Mesodermal cell (in vitro differentiated cells): Measurements from ENCODE around the gene ZNF470.

Source experiments
- H3K27ac ChIP-seq: 2 replicates; pipeline ENCODE4 v1.7.0; 2013; ENCODE audit warnings: mild to moderate bottlenecking, low read depth, low read length, moderate library complexity; ENCODE audit not compliant: severe bottlenecking
- H3K36me3 ChIP-seq: 2 replicates; pipeline ENCODE4 v1.7.1; 2013; ENCODE audit warnings: mild to moderate bottlenecking, low read length, moderate library complexity; ENCODE audit not compliant: control insufficient read depth, insufficient read depth
- H3K4me1 ChIP-seq: one replicate; pipeline ENCODE4 v1.7.1; 2013; ENCODE audit warnings: mild to moderate bottlenecking, low read length; ENCODE audit not compliant: insufficient read depth, control insufficient read depth, poor library complexity, severe bottlenecking
- H3K4me3 ChIP-seq: 2 replicates; pipeline ENCODE4 v1.7.0; 2013; ENCODE audit warnings: low read length, control low read depth, mild to moderate bottlenecking; ENCODE audit not compliant: insufficient read depth, poor library complexity, severe bottlenecking; ENCODE audit errors: extremely low read depth
- H3K9me3 ChIP-seq: 2 replicates; pipeline ENCODE4 v1.7.1; 2013; ENCODE audit warnings: mild to moderate bottlenecking, low read length, moderate library complexity; ENCODE audit not compliant: control insufficient read depth
- WGBS, 2 experiments: methylation state at CpG; one replicate each; pipeline ENCODE4 v1.1.5; 2013; ENCODE audit warnings: missing lambda C conversion rate in 2 of 2; ENCODE audit not compliant: insufficient coverage in 2 of 2; 5-methylcytosine and 5-hydroxymethylcytosine counted together

Gene ZNF470

GRCh38 chr19:56572589-56572988 is 5.3 kb downstream of the ZNF470 start:
- no peak overlapping the region for H3K4me3 ChIP-seq

GRCh38 chr19:56573914-56574313 is 6.6 kb downstream of the ZNF470 start:
- H3K4me3 ChIP-seq: no peak overlapping the region
- H3K27ac ChIP-seq: no peak overlapping the region
- 100% methylated on average over 1 of the region's 3 CpGs; no CpG with 5 or more reads in 1 of the 2 experiments for WGBS, 2 experiments
- H3K36me3 ChIP-seq: peaks cover 80% of the 10 kb centered on the region
- H3K4me1 ChIP-seq: no peaks in the 10 kb centered on the region
- H3K9me3 ChIP-seq: peaks cover 75% of the 10 kb centered on the region

More at GRCh38 chr19:56572589-56572988, 5.3 kb downstream of the ZNF470 start:
- peaks cover 78% of the 10 kb centered on the region for H3K36me3 ChIP-seq
- no CpG with 5 or more reads among the region's 2 CpGs for WGBS, 2 experiments
- H3K27ac ChIP-seq: no peak overlapping the region
- peaks cover 75% of the 10 kb centered on the region for H3K9me3 ChIP-seq
- H3K4me1 ChIP-seq: no peaks in the 10 kb centered on the region

- Histone ChIP-seq H3K9me3 (peaks cover 80% of the 10 kb centered on the region), H3K4me1 (no peaks in the 10 kb centered on the region), H3K36me3 (peaks cover 46% of the 10 kb centered on the region), H3K4me3 (no peak overlapping the region), H3K27ac (no peak overlapping the region)
- 93 to 95% methylated on average over 9 to 10 of the region's 11 CpGs for WGBS, 2 experiments
Observed at GRCh38 chr19:56577719-56578602, 10.7 kb downstream of the ZNF470 start.

- H3K9me3 ChIP-seq: peaks cover 60% of the 10 kb centered on the region
- H3K36me3 ChIP-seq: peaks cover 29% of the 10 kb centered on the region
- 77 to 79% methylated on average over 4 of the region's 4 CpGs for WGBS, 2 experiments
- no peak overlapping the region for H3K27ac ChIP-seq
- peaks cover 4% of the 10 kb centered on the region for H3K4me1 ChIP-seq
- peak overlapping the region; percentile 92 for H3K4me3 ChIP-seq
Observed at GRCh38 chr19:56594446-56594782, 27.1 kb downstream of the ZNF470 start.

- peaks cover 4% of the 10 kb centered on the region for H3K4me1 ChIP-seq
- WGBS, 2 experiments: 1% methylated on average over 37 to 44 of the region's 52 CpGs
- no peak within 1 kb of the TSS for H3K27ac ChIP-seq
- H3K36me3 ChIP-seq: peaks cover 29% of the 10 kb centered on the region
- peaks cover 54% of the 10 kb centered on the region for H3K9me3 ChIP-seq
- peak within 1 kb of the TSS; percentile 92 for H3K4me3 ChIP-seq
Observed at GRCh38 chr19:56594783-56595547, 27.7 kb downstream of the ZNF470 start, which contains the start of gene ZNF71. Gene ZNF71 (plus strand): TSS chr19:56595302. CDS start chr19:56601559, 6,257 bp downstream.

GRCh38 chr19:56595548-56595899 is 28.3 kb downstream of the ZNF470 start:
- H3K27ac ChIP-seq: no peak overlapping the region
- 0 to 2% methylated on average over 4 of the region's 4 CpGs for WGBS, 2 experiments
- H3K9me3 ChIP-seq: peaks cover 49% of the 10 kb centered on the region

GRCh38 chr19:56596676-56597075 is 29.4 kb downstream of the ZNF470 start:
- H3K9me3 ChIP-seq: peaks cover 44% of the 10 kb centered on the region

More at GRCh38 chr19:56595548-56595899, 28.3 kb downstream of the ZNF470 start:
- Histone ChIP-seq H3K36me3 (peaks cover 29% of the 10 kb centered on the region), H3K4me3 (peak overlapping the region; percentile 92), H3K4me1 (peaks cover 4% of the 10 kb centered on the region)

GRCh38 chr19:56597696-56598095 is 30.4 kb downstream of the ZNF470 start:
- no peak overlapping the region for H3K27ac ChIP-seq
- H3K36me3 ChIP-seq: peaks cover 51% of the 10 kb centered on the region
- H3K4me1 ChIP-seq: peaks cover 4% of the 10 kb centered on the region
- no peak overlapping the region for H3K4me3 ChIP-seq
- 80 to 92% methylated on average over 1 to 2 of the region's 4 CpGs for WGBS, 2 experiments
- peaks cover 43% of the 10 kb centered on the region for H3K9me3 ChIP-seq

More at GRCh38 chr19:56596676-56597075, 29.4 kb downstream of the ZNF470 start:
- peaks cover 41% of the 10 kb centered on the region for H3K36me3 ChIP-seq
- peak overlapping the region; percentile 92 for H3K4me3 ChIP-seq
- H3K4me1 ChIP-seq: peaks cover 4% of the 10 kb centered on the region
- 50% methylated on average over 2 of the region's 4 CpGs; no CpG with 5 or more reads in 1 of the 2 experiments for WGBS, 2 experiments
- no peak overlapping the region for H3K27ac ChIP-seq

- no peak overlapping the region for H3K27ac ChIP-seq
- H3K36me3 ChIP-seq: peaks cover 82% of the 10 kb centered on the region
- no peak overlapping the region for H3K4me3 ChIP-seq
- H3K4me1 ChIP-seq: no peaks in the 10 kb centered on the region
- WGBS, 2 experiments: 94 to 96% methylated on average over 2 to 3 of the region's 3 CpGs
- H3K9me3 ChIP-seq: peaks cover 41% of the 10 kb centered on the region
Observed at GRCh38 chr19:56601375-56601774, 34.1 kb downstream of the ZNF470 start.

GRCh38 chr19:56603829-56604228 is 36.6 kb downstream of the ZNF470 start:
- Histone ChIP-seq H3K4me1 (no peaks in the 10 kb centered on the region), H3K4me3 (no peak overlapping the region), H3K36me3 (peaks cover 66% of the 10 kb centered on the region), H3K27ac (no peak overlapping the region), H3K9me3 (peaks cover 24% of the 10 kb centered on the region)
- WGBS, 2 experiments: 75 to 95% methylated on average over 4 to 5 of the region's 6 CpGs
